Measurements from ENCODE around the gene PTCH2.

Gene PTCH2

DNA sequence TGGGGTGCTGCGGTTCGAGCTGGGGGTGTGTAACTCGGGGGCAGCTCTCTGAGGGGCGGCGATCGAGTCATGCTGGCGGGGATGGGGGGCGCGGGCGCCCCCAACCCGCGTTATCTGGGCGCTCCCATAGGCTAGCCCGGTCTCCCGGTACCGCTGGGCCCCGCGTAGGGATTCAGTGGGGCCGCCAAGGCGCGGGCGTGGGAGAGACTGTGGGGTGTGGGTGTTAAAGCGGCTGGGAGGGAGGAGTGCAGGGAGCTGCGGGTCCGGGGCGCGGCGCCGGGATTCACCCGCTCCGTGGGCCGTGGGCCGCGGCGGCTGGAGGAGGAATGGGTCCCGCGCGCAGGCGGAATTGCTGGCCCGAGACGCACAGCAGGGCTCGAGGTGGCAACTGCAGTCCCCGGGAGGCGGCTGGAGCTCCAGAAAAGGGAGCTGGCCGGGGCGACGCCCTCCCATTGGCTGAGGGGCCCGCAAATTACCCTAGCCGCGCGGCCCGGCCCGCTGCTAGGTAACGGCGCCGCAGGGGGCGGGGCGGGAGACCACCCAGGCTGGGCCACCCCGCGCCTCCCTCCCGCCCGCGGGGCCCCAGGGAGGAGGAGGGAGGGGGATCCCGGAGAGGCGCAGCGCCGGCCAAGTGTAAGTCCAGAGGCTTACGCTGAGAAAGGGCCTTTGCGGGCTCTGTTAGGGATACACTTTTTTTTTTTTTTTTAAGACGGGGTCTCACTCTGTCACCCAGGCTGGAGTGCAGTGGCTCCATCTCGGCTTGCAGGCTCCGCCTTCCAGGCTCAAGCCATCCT is at the start of gene PTCH2:
Gene PTCH2, minus strand, starts transcription at position 392 of the 794 bp plus-strand sequence. Its CDS starts 321 bp downstream, at position 71.
- no peak for DNase-seq (ENCODE audit: low read depth, low spot score)

DNA sequence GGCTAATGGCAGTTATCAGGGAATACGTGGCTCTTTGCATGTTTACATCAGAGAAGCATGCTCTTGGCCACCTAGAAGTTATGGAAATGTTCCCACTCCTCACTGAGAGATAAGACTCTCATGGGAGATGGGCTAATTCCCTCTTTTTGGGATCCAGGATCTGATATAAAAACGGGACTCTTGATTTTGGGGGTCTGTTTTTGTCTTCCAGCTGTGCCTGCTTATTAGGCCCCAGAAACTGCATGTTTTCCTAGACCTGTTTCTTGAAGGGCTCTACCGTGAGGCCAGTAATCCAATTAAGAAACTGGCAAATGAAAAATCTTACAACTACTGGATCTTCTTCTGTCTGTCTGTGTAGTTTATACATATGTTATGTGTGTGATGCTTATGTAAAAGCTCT is 47.0 kb upstream of the PTCH2 start:
- no peak for DNase-seq (ENCODE audit: low read depth, low spot score)

- no peak for DNase-seq (ENCODE audit: low read depth, low spot score)
Measured at GRCh38 chr1:44885406-44885805, 42.4 kb upstream of the PTCH2 start.

- DNase-seq (ENCODE audit: low read depth, low spot score) = no peak
Measured at GRCh38 chr1:44884746-44885145, 41.7 kb upstream of the PTCH2 start.

- DNase-seq (ENCODE audit: low read depth, low spot score) = no peak
Measured at GRCh38 chr1:44881011-44881632, 38.1 kb upstream of the PTCH2 start.

DNA sequence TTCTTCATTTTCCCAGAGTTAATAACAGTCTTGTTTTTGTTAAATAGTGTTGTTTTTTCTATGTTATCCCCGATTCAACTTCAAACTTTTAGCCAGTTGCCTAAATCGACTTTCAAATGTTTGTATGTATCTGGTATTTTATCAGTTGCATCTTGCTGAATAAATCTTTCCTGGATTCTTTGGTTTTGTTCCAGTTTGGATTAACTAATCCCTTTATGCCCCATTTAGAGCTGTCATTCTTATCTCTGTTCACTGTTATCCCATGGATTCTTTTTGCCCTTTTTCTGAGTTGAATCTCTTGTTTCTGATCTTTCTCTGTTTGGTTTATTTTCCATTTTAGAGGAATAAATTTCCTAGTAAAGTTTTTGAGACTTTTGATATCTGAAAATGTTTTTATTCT is 31.1 kb upstream of the PTCH2 start:
- DNase-seq (ENCODE audit: low read depth, low spot score) = no peak

- DNase-seq (ENCODE audit: low read depth, low spot score) = no peak
Measured at GRCh38 chr1:44870096-44870495, 27.0 kb upstream of the PTCH2 start.

DNA sequence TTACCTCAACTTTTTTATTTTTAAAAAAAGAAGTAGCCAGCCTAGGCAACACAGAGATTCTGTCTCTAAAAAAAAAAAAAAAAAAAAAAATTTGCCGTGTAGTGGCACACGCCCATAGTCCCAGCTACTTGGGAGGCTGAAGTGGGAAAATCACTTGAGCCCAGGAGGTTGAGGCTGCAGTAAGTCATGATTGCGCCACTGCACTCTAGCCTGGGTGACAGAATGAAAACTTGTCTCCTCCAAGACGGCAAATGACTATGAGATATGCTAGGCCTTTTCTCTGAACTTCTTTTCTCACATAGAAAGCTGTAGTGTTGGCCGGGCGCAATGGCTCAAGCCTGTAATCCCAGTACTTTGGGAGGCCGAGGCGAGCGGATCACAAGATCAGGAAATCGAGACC is 24.7 kb upstream of the PTCH2 start:
- no peak for DNase-seq (ENCODE audit: low read depth, low spot score)

- DNase-seq (ENCODE audit: low read depth, low spot score) = no peak
Measured at GRCh38 chr1:44862829-44863401, 19.9 kb upstream of the PTCH2 start.

- DNase-seq (ENCODE audit: low read depth, low spot score) = no peak
Measured at GRCh38 chr1:44860891-44861425, 17.9 kb upstream of the PTCH2 start.

DNA sequence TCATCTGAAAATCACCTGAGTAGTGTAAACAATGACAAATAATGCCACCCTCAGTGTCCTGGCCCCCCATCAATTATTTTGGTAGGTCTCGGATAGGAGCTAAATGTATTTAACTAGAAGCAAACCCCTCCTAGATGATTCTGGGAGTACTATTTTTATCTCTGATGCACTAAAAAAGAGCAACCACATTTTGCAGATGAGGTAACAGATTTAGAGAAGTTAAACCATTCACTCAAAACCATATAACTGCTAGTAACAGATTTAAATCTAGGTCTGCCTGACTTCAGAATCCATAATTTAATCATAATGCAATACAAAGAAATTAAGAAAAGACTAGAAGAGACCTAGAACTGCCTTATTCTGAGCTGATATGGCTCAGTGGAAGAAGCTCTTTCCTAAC is 17.3 kb upstream of the PTCH2 start:
- no peak for DNase-seq (ENCODE audit: low read depth, low spot score)

DNA sequence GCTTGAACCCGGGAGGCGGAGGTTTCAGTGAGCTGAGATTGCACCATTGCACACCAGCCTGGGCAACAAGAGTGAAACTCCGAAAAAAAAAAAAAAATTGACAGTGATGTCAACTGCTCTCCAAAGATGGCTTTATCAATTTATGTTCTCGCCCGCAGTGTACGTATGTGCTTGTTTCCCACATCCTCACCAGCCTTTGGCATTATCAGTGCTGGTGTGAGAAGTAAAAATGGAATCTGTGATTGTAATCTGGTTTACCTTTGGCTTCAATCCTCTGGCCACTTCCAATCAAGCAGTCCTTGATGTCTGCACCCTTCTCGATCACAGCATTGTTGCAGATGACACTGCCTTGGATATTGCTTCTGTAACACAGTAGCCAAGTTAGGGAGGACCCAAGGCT is 14.4 kb upstream of the PTCH2 start:
- DNase-seq (ENCODE audit: low read depth, low spot score) = no peak

DNA sequence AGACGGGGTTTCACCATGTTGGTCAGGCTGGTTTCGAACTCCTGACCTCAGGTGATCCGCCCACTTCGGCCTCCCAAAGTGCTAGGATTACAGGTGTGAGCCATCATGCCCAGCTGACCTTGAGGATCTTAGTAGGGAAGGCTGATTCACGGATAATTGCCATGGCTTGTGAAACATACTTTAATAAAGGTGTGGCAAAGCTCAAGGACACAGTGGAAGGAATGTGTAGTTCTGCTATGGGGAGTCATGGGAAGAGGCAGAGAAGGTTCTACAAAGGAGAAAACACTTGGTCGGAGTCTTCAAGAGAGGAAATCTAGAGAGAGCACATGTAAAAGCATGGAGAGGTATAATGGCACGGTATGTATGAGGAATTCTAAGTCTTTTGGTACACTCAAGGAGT is 12.7 kb upstream of the PTCH2 start:
- DNase-seq (ENCODE audit: low read depth, low spot score) = no peak

GRCh38 chr1:44854970-44855369 is 11.9 kb upstream of the PTCH2 start:
- no peak for DNase-seq (ENCODE audit: low read depth, low spot score)

DNA sequence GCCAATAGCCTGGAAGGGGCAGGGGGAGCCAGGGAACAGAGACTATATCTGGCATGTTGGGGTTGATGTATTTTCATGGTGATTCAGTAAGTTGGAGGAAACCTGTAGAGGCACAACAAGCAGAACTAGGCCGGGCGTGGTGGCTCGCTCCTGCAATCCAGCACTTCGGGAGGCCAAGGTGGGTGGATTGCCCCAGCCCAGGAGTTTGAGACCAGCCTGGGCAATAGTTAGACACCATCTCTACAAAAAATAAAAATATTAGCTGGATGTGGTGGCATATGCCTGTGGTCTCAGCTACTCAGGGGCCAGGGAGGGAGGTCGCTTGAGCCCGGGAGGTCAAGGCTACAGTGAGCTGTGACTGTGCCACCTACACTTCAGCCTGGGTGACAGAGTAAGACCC is 10.1 kb upstream of the PTCH2 start:
- DNase-seq (ENCODE audit: low read depth, low spot score) = no peak

DNA sequence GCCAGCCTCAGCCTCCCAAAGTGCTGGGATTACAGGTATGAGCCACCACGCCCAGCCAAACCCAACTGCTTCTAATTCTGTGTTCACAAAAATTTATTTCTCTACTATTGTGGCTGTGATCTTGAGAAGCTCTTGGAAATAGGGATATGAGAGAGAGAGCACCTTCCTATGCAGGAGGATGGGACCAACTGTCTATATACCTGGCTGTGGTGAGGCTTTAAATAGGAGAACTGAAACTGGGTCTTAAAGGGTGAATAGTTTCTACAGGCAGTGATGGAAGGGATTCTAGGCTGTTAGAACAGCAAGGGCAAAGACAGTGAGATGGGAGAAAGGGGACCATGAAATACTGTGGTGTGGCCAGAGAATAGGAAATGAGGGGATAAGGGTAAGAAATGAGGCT is 8.3 kb upstream of the PTCH2 start:
- no peak for DNase-seq (ENCODE audit: low read depth, low spot score)

DNA sequence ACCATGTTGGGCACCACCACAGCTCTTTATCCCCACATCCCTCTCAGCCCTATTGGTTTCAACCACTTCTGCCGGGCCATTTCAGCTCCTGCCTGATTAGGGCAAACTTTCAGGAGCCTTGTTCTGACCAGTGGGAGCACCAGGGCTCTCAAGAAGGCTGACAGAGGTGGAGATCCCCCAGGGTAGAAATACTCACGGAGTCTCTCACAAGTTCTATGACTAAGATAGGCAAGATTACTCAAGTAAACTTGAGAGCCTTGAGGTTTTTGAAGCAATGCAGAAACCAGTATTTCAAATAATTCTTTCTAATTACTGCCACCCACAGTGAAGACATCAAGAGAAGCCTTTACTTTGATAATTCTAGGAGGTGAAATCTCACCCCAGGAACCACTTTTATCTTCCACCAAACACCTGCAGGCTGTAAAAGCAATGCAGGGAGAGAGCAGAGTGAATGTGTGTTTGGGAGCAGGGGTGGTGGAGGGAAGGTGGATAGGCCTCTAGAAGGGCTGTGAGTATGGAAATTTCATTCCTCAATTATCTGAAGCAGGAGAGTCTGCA is 6.6 kb upstream of the PTCH2 start:
- no peak for DNase-seq (ENCODE audit: low read depth, low spot score)

DNA sequence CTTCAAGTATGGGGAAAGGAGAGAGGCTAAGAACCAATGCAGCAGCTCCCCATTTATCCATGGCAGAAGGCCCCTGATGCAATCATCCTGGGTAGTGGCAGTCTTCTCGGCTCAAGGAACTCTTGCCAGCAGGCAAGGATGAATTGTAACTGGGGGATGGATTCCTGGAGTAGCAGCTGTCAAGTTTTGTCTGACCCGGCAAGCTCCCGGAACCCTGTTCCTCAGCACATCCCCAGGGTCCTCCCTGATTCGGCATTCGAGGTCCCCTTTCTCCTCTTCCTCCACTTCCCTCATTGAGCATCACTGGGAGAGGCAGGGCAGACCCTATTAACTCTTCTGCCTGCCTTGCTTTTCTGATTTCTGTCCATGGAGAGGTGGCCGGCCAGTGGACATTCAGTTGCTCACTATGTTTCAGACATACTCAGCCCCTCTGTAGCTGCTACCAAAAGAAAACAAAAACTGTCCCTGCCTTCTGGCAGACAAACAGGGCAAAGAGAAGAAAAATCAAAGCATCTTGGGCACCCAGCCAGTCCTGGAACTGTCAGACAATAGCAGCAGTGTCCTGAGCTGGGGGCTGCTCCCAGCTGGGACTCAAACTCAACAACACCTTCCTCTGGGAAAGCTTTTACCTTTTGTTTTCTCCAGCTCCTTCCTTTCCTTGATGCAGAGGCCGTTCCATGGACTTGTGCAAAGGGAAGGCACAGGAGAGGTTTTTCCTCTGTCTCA is 5.6 kb upstream of the PTCH2 start:
- no peak for DNase-seq (ENCODE audit: low read depth, low spot score)

DNA sequence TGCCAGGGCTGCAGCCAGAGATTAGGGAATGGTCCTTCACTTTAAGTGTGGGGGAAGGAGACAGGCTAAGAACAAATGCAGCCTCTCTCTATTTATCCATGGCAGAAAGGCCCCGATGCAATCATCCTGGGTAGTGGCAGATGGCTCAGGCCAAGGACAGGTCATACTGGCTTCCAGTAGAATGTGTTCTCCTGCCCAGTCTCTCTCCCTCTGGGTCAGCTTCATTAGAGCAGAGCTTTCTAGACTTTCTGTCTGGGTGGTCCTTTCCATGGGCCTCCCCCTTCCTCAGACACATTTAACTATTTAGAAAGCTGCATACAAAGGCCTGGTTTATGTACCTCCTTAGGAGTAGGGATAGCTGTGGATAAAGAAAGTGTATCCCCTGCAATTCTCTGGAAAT is 4.8 kb upstream of the PTCH2 start:
- DNase-seq (ENCODE audit: low read depth, low spot score) = no peak

- no peak for DNase-seq (ENCODE audit: low read depth, low spot score)
Measured at GRCh38 chr1:44846985-44847384, 3.9 kb upstream of the PTCH2 start.

- DNase-seq (ENCODE audit: low read depth, low spot score) = no peak
Measured at GRCh38 chr1:44842486-44842861, 579 bp downstream of the PTCH2 start.

- DNase-seq (ENCODE audit: low read depth, low spot score) = no peak
Measured at GRCh38 chr1:44839576-44839975, 3.5 kb downstream of the PTCH2 start.

Data from activated CD4-positive, CD25-positive, alpha-beta regulatory T cell treated with anti-CD3 and anti-CD28 coated beads, Interleukin-2, amount 50 U/mL, for 16 hours (primary cell).